ENCODE measurements around the gene HECW1.

DNA sequence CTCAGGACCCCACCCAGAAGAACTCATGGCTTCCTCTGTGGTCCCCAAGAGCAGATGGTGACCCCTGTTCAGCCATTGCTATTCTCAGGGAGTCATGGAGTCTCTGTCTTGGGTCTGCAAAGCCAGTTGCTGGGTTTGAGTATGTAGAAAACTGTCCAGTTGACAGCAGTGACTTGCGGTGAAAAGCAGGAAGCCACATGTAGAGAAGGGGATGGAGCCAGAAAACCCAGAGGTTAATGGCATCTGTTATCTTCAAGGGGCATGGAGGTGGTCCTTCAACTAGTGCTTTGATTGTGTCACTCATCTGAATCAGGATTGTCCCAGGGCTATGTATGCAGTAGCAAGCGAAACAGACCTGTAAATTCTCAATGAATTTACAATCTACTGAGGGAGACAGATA lies 384.1 kb downstream of the HECW1 start:
- no peak for TF ChIP-seq PAX5 (IDR thresholded peaks at IDR 0.05; ENCODE audit: insufficient read depth, low read length, severe bottlenecking)
- TF ChIP-seq POLR2AphosphoS5 (IDR thresholded peaks at IDR 0.05; ENCODE audit: low read depth, low read length) = no peak
- TF ChIP-seq POLR2A (IDR thresholded peaks at IDR 0.05; ENCODE audit: low read depth, low read length) = no peak
- TF ChIP-seq TAF1 (IDR thresholded peaks at IDR 0.05; ENCODE audit: low read depth, low read length) = no peak
- no peak for TF ChIP-seq SPI1 (IDR thresholded peaks at IDR 0.05; ENCODE audit: low read depth, low read length)

Measured in GM12891 (cell line).